Type B pancreatic cell (in vitro differentiated cells): ENCODE results near the gene KCNG2. TPM values are rescaled to one million over a fixed set of nuclear protein-coding genes. Genes with fewer than 3 reads are reported as not detected.

Experiments used
- DNase-seq: peaks from one replicate; pipeline ENCODE4 v3.0.0; 2021; ENCODE audit warnings: mixed read lengths; ENCODE audit not compliant: unreplicated experiment; ENCODE audit errors: extremely low spot score
- H3K27ac Mint-ChIP-seq: 2 replicates; pipeline ENCODE4 v1.8.0; 2021; ENCODE audit warnings: mild to moderate bottlenecking, mixed read lengths
- H3K27me3 Mint-ChIP-seq: 2 replicates; pipeline ENCODE4 v1.8.0; 2021; ENCODE audit warnings: mixed read lengths
- H3K36me3 Mint-ChIP-seq: 2 replicates; pipeline ENCODE4 v1.8.0; 2021; ENCODE audit warnings: mixed read lengths
- H3K4me1 Mint-ChIP-seq: one replicate; pipeline ENCODE4 v1.8.0; 2021; ENCODE audit warnings: mixed read lengths; ENCODE audit not compliant: unreplicated experiment
- H3K4me3 Mint-ChIP-seq: 2 replicates; pipeline ENCODE4 v1.8.0; 2021; ENCODE audit warnings: mild to moderate bottlenecking, mixed read lengths
- H3K9me3 Mint-ChIP-seq: 2 replicates; pipeline ENCODE4 v1.8.0; 2021; ENCODE audit warnings: mixed read lengths
- CTCF ChIP-seq: fragments of 200-600 bp; sonication (generic); conservative IDR thresholded peaks from 2 replicates; pipeline ENCODE4 v1.5.0; 2021; ENCODE audit warnings: antibody characterized with exemption, mild to moderate bottlenecking
- total RNA-seq: library from RNA; stranded (reverse); gene quantifications from 2 replicates; pipeline ENCODE4 v1.2.1, GENCODE V29; 2021; ENCODE audit warnings: low replicate concordance

Gene KCNG2
- total RNA-seq, 1 donor from 2014 or later: 0.29 TPM

GRCh38 chr18:79890674-79891073, 92.9 kb downstream of the KCNG2 start:
- Mint-ChIP-seq H3K27me3 (no peaks in the 10 kb centered on the region), H3K4me3 (no peak overlapping the region), H3K27ac (no peak overlapping the region), H3K9me3 (peaks cover 17% of the 10 kb centered on the region), H3K4me1 (no peaks in the 10 kb centered on the region), H3K36me3 (no peaks in the 10 kb centered on the region)
- DNase-seq: no peak
- no peak for TF ChIP-seq CTCF

- Mint-ChIP-seq H3K27me3 (no peaks in the 10 kb centered on the region), H3K36me3 (peaks cover 17% of the 10 kb centered on the region), H3K9me3 (peaks cover 5% of the 10 kb centered on the region), H3K4me3 (no peak overlapping the region), H3K4me1 (no peaks in the 10 kb centered on the region), H3K27ac (no peak overlapping the region)
- TF ChIP-seq CTCF: no peak
- DNase-seq: no peak
Measured at GRCh38 chr18:79896738-79897137, 99.0 kb downstream of the KCNG2 start.

- Mint-ChIP-seq H3K36me3 (peaks cover 25% of the 10 kb centered on the region), H3K9me3 (peaks cover 5% of the 10 kb centered on the region), H3K27me3 (no peaks in the 10 kb centered on the region), H3K27ac (no peak overlapping the region), H3K4me1 (no peaks in the 10 kb centered on the region), H3K4me3 (no peak overlapping the region)
- no peak for DNase-seq
- no peak for TF ChIP-seq CTCF
Measured at GRCh38 chr18:79897940-79898625, 100.3 kb downstream of the KCNG2 start.

- H3K9me3 Mint-ChIP-seq: peaks cover 5% of the 10 kb centered on the region
- no peaks in the 10 kb centered on the region for H3K4me1 Mint-ChIP-seq
- peaks cover 25% of the 10 kb centered on the region for H3K36me3 Mint-ChIP-seq
- peak; percentile 59 for DNase-seq
- TF ChIP-seq CTCF: no peak
- no peak overlapping the region for H3K4me3 Mint-ChIP-seq
- H3K27me3 Mint-ChIP-seq: no peaks in the 10 kb centered on the region
- H3K27ac Mint-ChIP-seq: no peak overlapping the region
Measured at GRCh38 chr18:79898952-79899608, 101.3 kb downstream of the KCNG2 start.

- DNase-seq: no peak
- Mint-ChIP-seq H3K36me3 (peaks cover 25% of the 10 kb centered on the region), H3K27me3 (no peaks in the 10 kb centered on the region), H3K4me3 (no peak overlapping the region), H3K4me1 (no peaks in the 10 kb centered on the region), H3K9me3 (peaks cover 5% of the 10 kb centered on the region), H3K27ac (no peak overlapping the region)
- no peak for TF ChIP-seq CTCF
Measured at GRCh38 chr18:79899609-79900445, 102.1 kb downstream of the KCNG2 start.
